IMR-90 (cell line): Measurements from ENCODE around the gene TNFRSF21. TPM values are rescaled to one million over a fixed set of nuclear protein-coding genes. Genes with fewer than 3 reads are reported as not detected.
A peak's percentile ranks its signal among the peaks of the same experiment; 100 is the strongest.

Experiments used
- ATAC-seq: fragments of 200-7000 bp; cut with Tn5 transposase; 2 replicates; pipeline ENCODE4 v1.9.1; 2020; ENCODE audit warnings: low read depth, mild to moderate bottlenecking, moderate library complexity
- BruUV-seq: library from RNA; stranded (reverse); fragments of 400-500 nt; replicated peaks from 2 replicates; lab custom pipeline; 2021; lab: Mats Ljungman, UMichigan
- CTCF ChIA-PET: fragments of 300-600 bp; formaldehyde crosslinking; extraction: SDS; loops from one replicate; lab custom pipeline; 2021; ENCODE audit warnings: antibody characterized with exemption; lab: Yijun Ruan, JAX
- POLR2A ChIA-PET: fragments of 300-600 bp; sonication (Branson Sonifier 250); formaldehyde crosslinking; loops from one replicate; lab custom pipeline; 2022; ENCODE audit warnings: antibody characterized with exemption; ENCODE audit not compliant: unreplicated experiment; lab: Charles Lee
- DNase-seq: peaks from one replicate; pipeline ENCODE4 v3.0.0; 2013
- H2AFZ ChIP-seq: replicated peaks from 2 replicates; pipeline ENCODE3; 2013; ENCODE audit warnings: low read length, mild to moderate bottlenecking; ENCODE audit not compliant: poor library complexity
- H2AK5ac ChIP-seq: 2 replicates; pipeline ENCODE4 v1.6.1; 2013; ENCODE audit warnings: low read depth, low read length, inconsistent platforms
- H2AK9ac ChIP-seq: replicated peaks from 2 replicates; pipeline ENCODE3; 2013; ENCODE audit warnings: mild to moderate bottlenecking, low read depth, low read length, moderate library complexity; ENCODE audit not compliant: poor library complexity
- H2BK120ac ChIP-seq: 2 replicates; pipeline ENCODE4 v1.6.1; 2013; ENCODE audit warnings: low read depth, low read length, inconsistent platforms
- H2BK15ac ChIP-seq: 3 replicates; pipeline ENCODE4 v1.6.1; 2013; ENCODE audit warnings: low read depth, low read length, inconsistent platforms
- H2BK20ac ChIP-seq: 2 replicates; pipeline ENCODE4 v1.6.1; 2013; ENCODE audit warnings: low read depth, mild to moderate bottlenecking, inconsistent platforms, low read length, moderate library complexity
- H2BK5ac ChIP-seq: 2 replicates; pipeline ENCODE4 v1.6.1; 2013; ENCODE audit warnings: mild to moderate bottlenecking, low read depth, low read length, inconsistent platforms; ENCODE audit not compliant: poor library complexity, severe bottlenecking
- H3K14ac ChIP-seq: replicated peaks from 2 replicates; pipeline ENCODE4 v1.6.1; 2013; ENCODE audit warnings: low read depth, low read length, inconsistent platforms
- H3K18ac ChIP-seq: 2 replicates; pipeline ENCODE4 v1.6.1; 2013; ENCODE audit warnings: low read depth, low read length, control low read depth
- H3K23ac ChIP-seq: 2 replicates; pipeline ENCODE4 v1.6.1; 2013; ENCODE audit warnings: low read depth, low read length, inconsistent platforms
- H3K27ac ChIP-seq: 2 replicates; pipeline ENCODE4 v1.5.1; 2013; ENCODE audit warnings: mild to moderate bottlenecking, control low read depth, low read length; ENCODE audit not compliant: insufficient read depth
- H3K27me3 ChIP-seq: 2 replicates; pipeline ENCODE4 v1.6.1; 2013; ENCODE audit warnings: low read length; ENCODE audit not compliant: control insufficient read depth, insufficient read depth
- H3K36me3 ChIP-seq: 2 replicates; pipeline ENCODE4 v1.6.1; 2013; ENCODE audit warnings: low read length, mixed read lengths; ENCODE audit not compliant: control insufficient read depth, insufficient read depth
- H3K4ac ChIP-seq: 2 replicates; pipeline ENCODE4 v1.6.1; 2013; ENCODE audit warnings: low read depth, low read length, inconsistent platforms
- H3K4me1 ChIP-seq: 2 replicates; pipeline ENCODE4 v1.6.1; 2013; ENCODE audit warnings: low read length, mixed read lengths; ENCODE audit not compliant: control insufficient read depth, insufficient read depth
- H3K4me2 ChIP-seq: 2 replicates; pipeline ENCODE4 v1.6.1; 2013; ENCODE audit warnings: low read depth, mild to moderate bottlenecking, control low read depth, low read length, moderate library complexity
- H3K4me3 ChIP-seq: 2 replicates; pipeline ENCODE4 v1.5.1; 2013; ENCODE audit warnings: low read depth, mild to moderate bottlenecking, control low read depth, low read length, moderate library complexity; ENCODE audit not compliant: insufficient read depth
- H3K56ac ChIP-seq: 2 replicates; pipeline ENCODE4 v1.6.1; 2013; ENCODE audit warnings: low read length, inconsistent platforms; ENCODE audit not compliant: insufficient read depth; ENCODE audit errors: extremely low read depth
- H3K79me1 ChIP-seq, 2 experiments: 2 replicates each; pipeline ENCODE4 v1.6.1; 2013; ENCODE audit warnings: low read length in 2 of 2, inconsistent platforms in 1 of 2, low read depth in 1 of 2
- H3K9ac ChIP-seq: 2 replicates; pipeline ENCODE4 v1.6.1; 2013; ENCODE audit warnings: low read depth, low read length, control low read depth
- H3K9me1 ChIP-seq: 2 replicates; pipeline ENCODE4 v1.6.1; 2013; ENCODE audit warnings: low read length, inconsistent platforms; ENCODE audit not compliant: insufficient read depth
- H3K9me3 ChIP-seq: 2 replicates; pipeline ENCODE4 v1.6.1; 2013; ENCODE audit warnings: low read length; ENCODE audit not compliant: control insufficient read depth, insufficient read depth
- H4K20me1 ChIP-seq: 2 replicates; pipeline ENCODE4 v1.6.1; 2013; ENCODE audit warnings: low read length, inconsistent platforms; ENCODE audit not compliant: insufficient read depth
- H4K5ac ChIP-seq: 2 replicates; pipeline ENCODE4 v1.6.1; 2013; ENCODE audit warnings: mild to moderate bottlenecking, low read depth, low read length, control low read depth
- H4K8ac ChIP-seq, 2 experiments: 2 replicates each; pipeline ENCODE4 v1.6.1; 2013; ENCODE audit warnings: low read depth in 2 of 2, low read length in 2 of 2, control low read depth in 1 of 2, inconsistent platforms in 1 of 2
- H4K91ac ChIP-seq: 2 replicates; pipeline ENCODE4 v1.6.1; 2013; ENCODE audit warnings: low read depth, low read length, inconsistent platforms; ENCODE audit not compliant: insufficient read depth
- BHLHE40 ChIP-seq: fragments of 150-350 bp; IDR thresholded peaks from 2 replicates; pipeline ENCODE4 v1.6.1; 2016; ENCODE audit warnings: mild to moderate bottlenecking, low read depth, low read length
- CEBPB ChIP-seq: IDR thresholded peaks from 2 replicates; pipeline ENCODE4 v1.6.1; 2012; ENCODE audit warnings: low read depth, low read length, improper control_type of control experiment
- CHD1 ChIP-seq: IDR thresholded peaks from 2 replicates; pipeline ENCODE4 v1.6.1; 2012; ENCODE audit warnings: low read depth, low read length, improper control_type of control experiment
- CTCF ChIP-seq: conservative IDR thresholded peaks from 2 replicates; pipeline ENCODE4 v1.5.1; 2012; ENCODE audit warnings: mild to moderate bottlenecking, low read depth, low read length, improper control_type of control experiment
- ELK1 ChIP-seq: fragments of 150-350 bp; IDR thresholded peaks from 2 replicates; pipeline ENCODE4 v1.6.1; 2016; ENCODE audit warnings: low read depth, mild to moderate bottlenecking, low read length, moderate library complexity, borderline replicate concordance
- FOS ChIP-seq: fragments of 150-350 bp; IDR thresholded peaks from 2 replicates; pipeline ENCODE4 v1.6.1; 2016; ENCODE audit warnings: low read depth, low read length
- MAFK ChIP-seq: IDR thresholded peaks from 2 replicates; pipeline ENCODE4 v1.6.1; 2012; ENCODE audit warnings: low read depth, low read length, improper control_type of control experiment
- MAZ ChIP-seq: IDR thresholded peaks from 2 replicates; pipeline ENCODE4 v1.6.1; 2012; ENCODE audit warnings: low read depth, mild to moderate bottlenecking, low read length, improper control_type of control experiment, moderate library complexity, borderline replicate concordance
- MXI1 ChIP-seq: IDR thresholded peaks from 2 replicates; pipeline ENCODE4 v1.6.1; 2012; ENCODE audit warnings: low read depth, mild to moderate bottlenecking, low read length, moderate library complexity, borderline replicate concordance
- NFE2L2 ChIP-seq: fragments of 150-350 bp; IDR thresholded peaks from 2 replicates; pipeline ENCODE4 v1.6.1; 2016; ENCODE audit warnings: low read depth, mild to moderate bottlenecking, low read length
- POLR2A ChIP-seq: IDR thresholded peaks from 2 replicates; pipeline ENCODE4 v1.6.1; 2012; ENCODE audit warnings: mild to moderate bottlenecking, low read depth, low read length
- RAD21 ChIP-seq: IDR thresholded peaks from 2 replicates; pipeline ENCODE4 v1.6.1; 2012; ENCODE audit warnings: low read length, improper control_type of control experiment
- RCOR1 ChIP-seq: IDR thresholded peaks from 2 replicates; pipeline ENCODE4 v1.6.1; 2012; ENCODE audit warnings: mild to moderate bottlenecking, low read length, improper control_type of control experiment; ENCODE audit not compliant: insufficient replicate concordance
- RFX5 ChIP-seq: IDR thresholded peaks from 2 replicates; pipeline ENCODE4 v1.8.0; 2012; ENCODE audit warnings: low read depth, mild to moderate bottlenecking, low read length, moderate library complexity
- SMC3 ChIP-seq: fragments of 150-350 bp; IDR thresholded peaks from 2 replicates; pipeline ENCODE4 v1.6.1; 2016; ENCODE audit warnings: low read depth, mild to moderate bottlenecking, antibody characterized with exemption, low read length, moderate library complexity
- USF2 ChIP-seq: fragments of 150-350 bp; IDR thresholded peaks from 2 replicates; pipeline ENCODE4 v1.6.1; 2017; ENCODE audit warnings: mild to moderate bottlenecking, antibody characterized with exemption, low read length, low read depth
- dilution Hi-C: fragments of 300-500 bp; cut with HindIII; formaldehyde crosslinking; loops from one replicate; pipeline ENCODE4 v1.14.3; 2018; ENCODE audit warnings: low sequenced_read_pairs; ENCODE audit not compliant: unreplicated experiment
- in situ Hi-C: fragments of 300-500 bp; cut with MboI; formaldehyde crosslinking; loops from 3 replicates; pipeline ENCODE4 v1.14.3; 2019; ENCODE audit warnings: low sequenced_read_pairs, inconsistent platforms, mixed read lengths
- intact Hi-C: fragments of 100-400 bp; cut with micrococcal nuclease; formaldehyde crosslinking; loops from 2 replicates; pipeline ENCODE4 v1.10.0; 2022
- polyA plus RNA-seq, 3 experiments: library from polyadenylated mRNA; depleted of rRNA; stranded (reverse); fragments of >200 nt; gene quantifications; 2 replicates each; pipeline ENCODE4 v1.2.3, GENCODE V29; 2012; ENCODE audit warnings: low replicate concordance in 1 of 3
- total RNA-seq: library from RNA; depleted of rRNA; stranded (reverse); fragments of >200 nt; gene quantifications from 2 replicates; pipeline ENCODE4 v1.2.3, GENCODE V29; 2012

Gene TNFRSF21
- total and polyA plus RNA-seq, 2 of the 4 experiments (the other 2 are of a cell fraction) = 2.9 to 6.9 TPM

GRCh38 chr6:47206626-47207025, 103.1 kb downstream of the TNFRSF21 start:
- no peak overlapping the region for H3K14ac ChIP-seq
- peaks cover 2% of the 10 kb centered on the region; the same call in 1 of the 2 replicates for H3K4me1 ChIP-seq
- no peaks in the 10 kb centered on the region for H4K20me1 ChIP-seq
- H4K5ac ChIP-seq = no peak overlapping the region
- H3K4me2 ChIP-seq = no peak overlapping the region
- no peak overlapping the region for H2BK15ac ChIP-seq
- H3K4ac ChIP-seq = no peak overlapping the region
- intact Hi-C loops (no loop called here), in situ Hi-C loops (no loop called here), dilution Hi-C loops (no loop called here)
- H3K9me1 ChIP-seq = no peaks in the 10 kb centered on the region
- H3K27ac ChIP-seq = no peak overlapping the region
- TF ChIP-seq CEBPB (no peak), RCOR1 (no peak), FOS (no peak), NFE2L2 (no peak), SMC3 (no peak), CHD1 (no peak), POLR2A (no peak), MXI1 (no peak), MAZ (no peak), ELK1 (no peak), USF2 (no peak), RAD21 (no peak), RFX5 (no peak), BHLHE40 (no peak), CTCF (no peak), MAFK (no peak)
- no peaks in the 10 kb centered on the region for H3K79me1 ChIP-seq
- no peak overlapping the region for H3K23ac ChIP-seq
- POLR2A ChIA-PET = no interaction called here
- no peak overlapping the region for H3K4me3 ChIP-seq
- no peak overlapping the region for H2BK5ac ChIP-seq
- H4K91ac ChIP-seq = no peak overlapping the region
- no peak overlapping the region for H2BK20ac ChIP-seq
- DNase-seq (peak; percentile 72), ATAC-seq (peak; percentile 40)
- no TSS peak for BruUV-seq
- peaks cover under 1% of the 10 kb centered on the region; the same call in 1 of the 2 replicates for H3K9me3 ChIP-seq
- no peak overlapping the region for H2AFZ ChIP-seq
- no peaks in the 10 kb centered on the region for H3K36me3 ChIP-seq
- no peak overlapping the region for H4K8ac ChIP-seq
- no peak overlapping the region for H2AK9ac ChIP-seq
- no peak overlapping the region for H3K56ac ChIP-seq
- CTCF ChIA-PET = no interaction called here
- no peak overlapping the region; the same call in 1 of the 2 replicates for H3K18ac ChIP-seq
- no peaks in the 10 kb centered on the region for H3K27me3 ChIP-seq
- H2BK120ac ChIP-seq = no peak overlapping the region
- no peak overlapping the region for H3K9ac ChIP-seq
- H2AK5ac ChIP-seq = no peak overlapping the region
